Osteocyte (in vitro differentiated cells): ENCODE data around the gene TGFBR1. TPM values are rescaled to one million over a fixed set of nuclear protein-coding genes. Genes with fewer than 3 reads are reported as not detected.

Experiments used
- DNase-seq: peaks from one replicate; pipeline ENCODE4 v3.0.0; 2021; ENCODE audit warnings: mixed read lengths; ENCODE audit not compliant: unreplicated experiment; ENCODE audit errors: extremely low spot score
- H3K27ac Mint-ChIP-seq: one replicate; pipeline ENCODE4 v1.8.0; 2021; ENCODE audit warnings: mild to moderate bottlenecking, mixed read lengths; ENCODE audit not compliant: unreplicated experiment
- H3K27me3 Mint-ChIP-seq: one replicate; pipeline ENCODE4 v1.8.0; 2021; ENCODE audit warnings: mixed read lengths; ENCODE audit not compliant: unreplicated experiment
- H3K36me3 Mint-ChIP-seq: one replicate; pipeline ENCODE4 v1.8.0; 2021; ENCODE audit warnings: mixed read lengths; ENCODE audit not compliant: unreplicated experiment
- H3K4me1 Mint-ChIP-seq: one replicate; pipeline ENCODE4 v1.8.0; 2021; ENCODE audit warnings: mixed read lengths; ENCODE audit not compliant: unreplicated experiment
- H3K4me3 Mint-ChIP-seq: one replicate; pipeline ENCODE4 v1.8.0; 2021; ENCODE audit warnings: mild to moderate bottlenecking, moderate library complexity, mixed read lengths; ENCODE audit not compliant: unreplicated experiment
- H3K9me3 Mint-ChIP-seq: one replicate; pipeline ENCODE4 v1.8.0; 2021; ENCODE audit warnings: mixed read lengths; ENCODE audit not compliant: unreplicated experiment
- total RNA-seq: library from RNA; stranded (reverse); gene quantifications from 2 replicates; pipeline ENCODE4 v1.2.1, GENCODE V29; 2021
- TF ChIP-seq, protein P1 (sequence below): fragments of 200-600 bp; sonication (generic); IDR thresholded peaks from 2 replicates; pipeline ENCODE4 v1.5.0; 2021; ENCODE audit warnings: antibody characterized with exemption, mild to moderate bottlenecking, moderate library complexity

The TGFBR1 gene
- total RNA-seq, 1 donor from 2014 or later: 56.7 TPM

DNA sequence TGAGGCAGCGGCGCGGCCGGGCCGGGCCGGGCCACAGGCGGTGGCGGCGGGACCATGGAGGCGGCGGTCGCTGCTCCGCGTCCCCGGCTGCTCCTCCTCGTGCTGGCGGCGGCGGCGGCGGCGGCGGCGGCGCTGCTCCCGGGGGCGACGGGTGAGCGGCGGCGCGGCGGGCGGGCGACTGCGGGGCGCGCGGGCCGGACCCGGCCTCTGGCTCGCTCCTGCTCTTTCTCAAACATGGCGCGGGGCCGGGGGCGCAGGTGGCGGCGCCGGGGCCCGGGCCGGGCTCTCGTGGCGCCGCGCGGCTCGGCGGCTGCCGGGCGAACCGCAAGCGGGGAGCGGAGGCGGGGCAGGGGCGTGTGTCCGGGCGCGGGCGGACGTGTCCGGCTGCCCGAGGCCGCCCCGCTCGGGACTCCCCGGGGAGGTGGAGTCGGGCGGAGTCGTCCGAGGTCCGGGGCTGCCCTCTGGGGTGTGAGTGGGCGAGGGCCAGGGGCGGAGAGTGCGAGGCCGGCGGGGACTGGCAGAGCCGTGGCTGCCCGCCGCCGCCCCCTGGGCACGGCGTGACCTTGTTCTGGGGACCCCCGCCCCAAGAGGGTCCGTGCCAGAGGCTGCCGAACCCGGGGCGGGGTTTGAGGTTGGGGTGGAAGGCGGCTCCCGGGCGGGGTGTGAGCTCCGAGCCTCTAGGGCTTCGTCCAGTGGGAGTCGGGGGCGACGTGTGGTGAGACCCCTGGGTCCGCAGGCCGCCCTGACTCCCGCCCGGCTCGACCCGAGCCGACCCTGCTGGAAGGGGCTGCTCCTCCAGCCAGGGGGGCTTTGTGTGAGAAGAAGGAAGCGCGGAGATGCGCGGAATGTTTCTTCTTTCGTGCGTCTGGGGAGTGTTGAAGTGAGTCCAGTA is 485 bp downstream of the TGFBR1 start:
- H3K36me3 Mint-ChIP-seq: no peaks in the 10 kb centered on the region
- peak; percentile 92 for DNase-seq
- TF ChIP-seq, protein P1, sequence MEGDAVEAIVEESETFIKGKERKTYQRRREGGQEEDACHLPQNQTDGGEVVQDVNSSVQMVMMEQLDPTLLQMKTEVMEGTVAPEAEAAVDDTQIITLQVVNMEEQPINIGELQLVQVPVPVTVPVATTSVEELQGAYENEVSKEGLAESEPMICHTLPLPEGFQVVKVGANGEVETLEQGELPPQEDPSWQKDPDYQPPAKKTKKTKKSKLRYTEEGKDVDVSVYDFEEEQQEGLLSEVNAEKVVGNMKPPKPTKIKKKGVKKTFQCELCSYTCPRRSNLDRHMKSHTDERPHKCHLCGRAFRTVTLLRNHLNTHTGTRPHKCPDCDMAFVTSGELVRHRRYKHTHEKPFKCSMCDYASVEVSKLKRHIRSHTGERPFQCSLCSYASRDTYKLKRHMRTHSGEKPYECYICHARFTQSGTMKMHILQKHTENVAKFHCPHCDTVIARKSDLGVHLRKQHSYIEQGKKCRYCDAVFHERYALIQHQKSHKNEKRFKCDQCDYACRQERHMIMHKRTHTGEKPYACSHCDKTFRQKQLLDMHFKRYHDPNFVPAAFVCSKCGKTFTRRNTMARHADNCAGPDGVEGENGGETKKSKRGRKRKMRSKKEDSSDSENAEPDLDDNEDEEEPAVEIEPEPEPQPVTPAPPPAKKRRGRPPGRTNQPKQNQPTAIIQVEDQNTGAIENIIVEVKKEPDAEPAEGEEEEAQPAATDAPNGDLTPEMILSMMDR: no peak
- peaks cover 51% of the 10 kb centered on the region for H3K4me1 Mint-ChIP-seq
- peak overlapping the region; percentile 89 for H3K27ac Mint-ChIP-seq
- H3K4me3 Mint-ChIP-seq: peak overlapping the region; percentile 82
- no peaks in the 10 kb centered on the region for H3K9me3 Mint-ChIP-seq
- H3K27me3 Mint-ChIP-seq: no peaks in the 10 kb centered on the region

DNA sequence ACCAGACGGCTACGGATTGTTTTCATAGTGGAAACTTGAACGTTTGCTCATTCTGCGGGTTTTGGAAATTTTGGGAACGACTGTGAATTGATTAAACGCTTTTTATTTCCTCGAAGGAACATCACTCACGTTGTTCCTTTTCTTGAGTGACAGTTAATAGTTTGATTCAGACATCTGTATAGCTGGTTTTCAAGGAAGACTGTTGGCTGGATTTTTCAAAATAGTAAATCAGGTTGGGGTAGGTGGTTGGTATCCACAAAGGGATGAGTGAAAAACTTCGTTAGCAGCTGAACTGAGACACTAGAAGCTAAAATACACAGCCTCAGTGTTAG is 1.1 kb downstream of the TGFBR1 start:
- Mint-ChIP-seq H3K4me3 (peak overlapping the region; percentile 82), H3K27me3 (no peaks in the 10 kb centered on the region), H3K36me3 (peaks cover 2% of the 10 kb centered on the region), H3K27ac (peak overlapping the region; percentile 89), H3K4me1 (peaks cover 51% of the 10 kb centered on the region), H3K9me3 (no peaks in the 10 kb centered on the region)
- DNase-seq: no peak
- TF ChIP-seq, protein P1: no peak

DNA sequence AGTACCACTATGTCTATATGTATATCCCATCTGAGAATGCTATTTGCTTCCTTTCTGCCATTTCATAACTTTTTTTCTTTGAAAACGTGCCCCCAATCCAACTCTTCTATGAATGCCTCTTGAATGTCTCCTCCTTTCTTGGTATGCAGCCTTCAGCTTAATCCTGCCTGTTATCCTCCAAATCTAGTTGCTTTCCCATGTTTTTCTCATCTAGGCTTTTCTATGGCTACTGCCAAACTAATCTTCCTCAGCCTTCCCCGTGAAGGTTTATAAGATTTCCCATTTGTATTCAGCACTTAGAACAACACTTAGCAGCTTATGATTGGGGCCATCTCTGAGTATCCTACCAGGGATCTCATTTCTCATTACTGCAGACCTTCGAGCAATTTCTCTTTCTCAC is 2.5 kb downstream of the TGFBR1 start:
- H3K27ac Mint-ChIP-seq: peak overlapping the region; percentile 47
- no peak for DNase-seq
- no peaks in the 10 kb centered on the region for H3K9me3 Mint-ChIP-seq
- peaks cover 2% of the 10 kb centered on the region for H3K36me3 Mint-ChIP-seq
- H3K4me3 Mint-ChIP-seq: peak overlapping the region; percentile 21
- TF ChIP-seq, protein P1: no peak
- no peaks in the 10 kb centered on the region for H3K27me3 Mint-ChIP-seq
- H3K4me1 Mint-ChIP-seq: peaks cover 52% of the 10 kb centered on the region

DNA sequence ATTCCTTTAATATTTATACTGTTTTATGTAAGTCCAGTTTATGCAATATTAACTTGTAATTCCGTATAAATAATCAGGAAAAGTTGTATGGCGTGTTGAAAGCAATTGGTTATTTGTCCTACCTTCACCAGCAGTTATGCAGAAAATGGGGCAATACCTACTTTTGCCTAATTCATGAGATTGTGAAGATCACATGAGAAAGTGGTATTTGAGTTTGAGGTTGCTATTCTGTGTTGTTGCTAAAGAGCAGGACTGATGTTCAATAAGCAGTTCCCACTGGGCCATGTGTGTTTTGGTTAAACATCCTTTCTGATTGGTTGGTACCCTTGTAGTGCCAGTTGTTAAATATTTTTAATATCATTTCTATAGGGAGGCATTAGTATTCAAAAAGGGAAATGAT is 3.2 kb downstream of the TGFBR1 start:
- H3K36me3 Mint-ChIP-seq: peaks cover 2% of the 10 kb centered on the region
- no peak overlapping the region for H3K4me3 Mint-ChIP-seq
- no peak for DNase-seq
- TF ChIP-seq, protein P1: no peak
- peaks cover 59% of the 10 kb centered on the region for H3K4me1 Mint-ChIP-seq
- no peaks in the 10 kb centered on the region for H3K27me3 Mint-ChIP-seq
- no peaks in the 10 kb centered on the region for H3K9me3 Mint-ChIP-seq
- H3K27ac Mint-ChIP-seq: no peak overlapping the region

DNA sequence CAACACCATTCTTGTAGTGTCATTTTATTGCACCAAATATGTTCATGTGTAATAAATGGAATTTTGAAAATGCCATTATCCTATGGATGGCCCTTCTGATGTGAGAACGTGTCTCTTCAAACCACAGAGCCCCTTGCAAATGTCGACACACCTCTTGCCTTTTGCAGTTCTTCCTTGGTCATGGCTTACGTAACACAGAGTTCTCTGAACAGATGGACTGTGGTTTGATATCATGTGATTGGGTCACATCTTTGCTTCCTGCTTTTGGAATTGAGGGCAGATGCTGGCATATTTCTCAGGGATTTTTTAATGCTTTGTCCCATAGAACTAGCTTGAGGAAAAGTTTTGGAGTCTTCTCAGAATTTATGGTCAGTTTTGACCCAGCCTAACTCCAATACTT is 4.6 kb downstream of the TGFBR1 start:
- TF ChIP-seq, protein P1: no peak
- Mint-ChIP-seq H3K27ac (no peak overlapping the region), H3K4me1 (peaks cover 51% of the 10 kb centered on the region), H3K27me3 (no peaks in the 10 kb centered on the region), H3K4me3 (no peak overlapping the region), H3K9me3 (no peaks in the 10 kb centered on the region), H3K36me3 (peaks cover 2% of the 10 kb centered on the region)
- no peak for DNase-seq
